ENCODE measurements around the gene SHC1.
A peak's percentile ranks its signal among the peaks of the same experiment; 100 is the strongest.

Gene SHC1

DNA sequence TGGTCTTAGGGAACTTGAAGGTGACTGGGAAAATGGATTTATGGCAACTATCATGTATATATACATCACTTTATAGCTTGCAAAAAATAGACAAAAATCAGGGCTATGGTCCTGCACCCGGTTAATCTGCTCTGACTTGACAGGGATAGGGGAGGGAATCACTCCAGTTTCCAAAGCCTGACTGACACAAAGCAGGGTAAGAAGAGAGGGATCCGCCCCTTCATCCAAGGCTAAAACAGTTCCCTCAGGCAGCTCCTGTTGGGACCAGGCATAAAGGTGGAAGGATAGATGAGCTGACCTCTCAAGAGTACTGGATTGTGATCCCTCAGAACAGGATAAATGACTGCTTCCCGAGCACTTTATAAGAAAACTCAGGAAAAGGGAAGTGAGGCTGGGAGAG, 16.0 kb downstream of the SHC1 start:
- H3K36me3 ChIP-seq (ENCODE audit: insufficient read depth, low read length), result peaks cover 26% of the 10 kb centered on the region
- H2AFZ ChIP-seq (ENCODE audit: low read depth, low read length), result no peak overlapping the region
- peaks cover 29% of the 10 kb centered on the region for H3K79me2 ChIP-seq (ENCODE audit: insufficient read depth, low read length)
- H3K9me3 ChIP-seq (ENCODE audit: insufficient read depth, low read length, severe bottlenecking), result no peaks in the 10 kb centered on the region
- H3K4me3 ChIP-seq (ENCODE audit: low read depth in 1 of 2, low read length in 2 of 2), result peak overlapping the region in 1 of 2 experiments; percentile 82; a peak in 2 of 4 replicates
- no peak for ATAC-seq (ENCODE audit: insufficient read depth, low read depth)
- H3K27ac ChIP-seq (ENCODE audit: low read length), result peak overlapping the region; percentile 88
- H3K4me1 ChIP-seq (ENCODE audit: insufficient read depth, low read length), result peaks cover 54% of the 10 kb centered on the region
- H3K9ac ChIP-seq (ENCODE audit: low read depth, low read length), result peak overlapping the region; percentile 64
- peaks cover 16% of the 10 kb centered on the region for H4K20me1 ChIP-seq (ENCODE audit: insufficient read depth, low read length)
- DNase-seq, result no peak
- TF ChIP-seq, protein P1, sequence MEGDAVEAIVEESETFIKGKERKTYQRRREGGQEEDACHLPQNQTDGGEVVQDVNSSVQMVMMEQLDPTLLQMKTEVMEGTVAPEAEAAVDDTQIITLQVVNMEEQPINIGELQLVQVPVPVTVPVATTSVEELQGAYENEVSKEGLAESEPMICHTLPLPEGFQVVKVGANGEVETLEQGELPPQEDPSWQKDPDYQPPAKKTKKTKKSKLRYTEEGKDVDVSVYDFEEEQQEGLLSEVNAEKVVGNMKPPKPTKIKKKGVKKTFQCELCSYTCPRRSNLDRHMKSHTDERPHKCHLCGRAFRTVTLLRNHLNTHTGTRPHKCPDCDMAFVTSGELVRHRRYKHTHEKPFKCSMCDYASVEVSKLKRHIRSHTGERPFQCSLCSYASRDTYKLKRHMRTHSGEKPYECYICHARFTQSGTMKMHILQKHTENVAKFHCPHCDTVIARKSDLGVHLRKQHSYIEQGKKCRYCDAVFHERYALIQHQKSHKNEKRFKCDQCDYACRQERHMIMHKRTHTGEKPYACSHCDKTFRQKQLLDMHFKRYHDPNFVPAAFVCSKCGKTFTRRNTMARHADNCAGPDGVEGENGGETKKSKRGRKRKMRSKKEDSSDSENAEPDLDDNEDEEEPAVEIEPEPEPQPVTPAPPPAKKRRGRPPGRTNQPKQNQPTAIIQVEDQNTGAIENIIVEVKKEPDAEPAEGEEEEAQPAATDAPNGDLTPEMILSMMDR (IDR thresholded peaks at IDR 0.05; ENCODE audit: borderline replicate concordance, extremely low read depth, low read length, poor library complexity, severe bottlenecking), result no peak
- TF ChIP-seq EZH2 (IDR thresholded peaks at IDR 0.05; ENCODE audit: borderline replicate concordance, low read depth, low read length, severe bottlenecking), result no peak
- peak overlapping the region; percentile 88 for H3K4me2 ChIP-seq (ENCODE audit: insufficient read depth, low read length)
- no peaks in the 10 kb centered on the region for H3K27me3 ChIP-seq (ENCODE audit: insufficient read depth, low read length, poor library complexity)

DNA sequence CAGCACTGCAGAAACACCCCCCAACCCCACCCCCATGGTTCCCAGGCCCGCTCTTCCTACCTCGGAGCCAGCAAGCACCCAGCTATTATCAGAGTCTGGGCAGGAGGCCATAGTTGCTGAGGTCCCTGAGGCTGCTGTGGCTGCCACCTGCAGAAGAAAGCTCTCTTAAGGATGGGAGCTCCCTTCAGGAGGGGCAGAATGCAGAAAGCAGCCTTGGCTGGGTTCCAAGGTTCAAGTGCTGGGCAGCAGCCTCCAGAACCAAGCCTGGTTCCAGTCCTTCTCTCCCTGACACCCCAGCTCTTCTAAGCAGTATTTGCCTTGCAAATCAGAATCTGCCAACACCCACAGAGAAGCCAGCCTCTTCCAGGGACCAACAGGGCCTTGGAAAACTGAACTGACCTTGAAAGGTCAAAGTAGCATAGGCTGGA, 16.9 kb downstream of the SHC1 start:
- H3K9ac ChIP-seq (ENCODE audit: low read depth, low read length), result no peak overlapping the region
- ATAC-seq (ENCODE audit: insufficient read depth, low read depth) (no peak), DNase-seq (no peak)
- peaks cover 28% of the 10 kb centered on the region for H3K79me2 ChIP-seq (ENCODE audit: insufficient read depth, low read length)
- H3K36me3 ChIP-seq (ENCODE audit: insufficient read depth, low read length), result peaks cover 19% of the 10 kb centered on the region
- H3K4me2 ChIP-seq (ENCODE audit: insufficient read depth, low read length), result peak overlapping the region; percentile 88
- H3K9me3 ChIP-seq (ENCODE audit: insufficient read depth, low read length, severe bottlenecking), result no peaks in the 10 kb centered on the region
- no peak overlapping the region for H2AFZ ChIP-seq (ENCODE audit: low read depth, low read length)
- H3K27ac ChIP-seq (ENCODE audit: low read length), result peak overlapping the region; percentile 39; the same call in 1 of the 2 replicates
- H4K20me1 ChIP-seq (ENCODE audit: insufficient read depth, low read length), result peaks cover 7% of the 10 kb centered on the region; the same call in 1 of the 2 replicates
- peaks cover 49% of the 10 kb centered on the region for H3K4me1 ChIP-seq (ENCODE audit: insufficient read depth, low read length)
- no peaks in the 10 kb centered on the region for H3K27me3 ChIP-seq (ENCODE audit: insufficient read depth, low read length, poor library complexity)
- no peak overlapping the region; a peak in 1 of 4 replicates for H3K4me3 ChIP-seq (ENCODE audit: low read depth in 1 of 2, low read length in 2 of 2)
- TF ChIP-seq, protein P1 (IDR thresholded peaks at IDR 0.05; ENCODE audit: borderline replicate concordance, extremely low read depth, low read length, poor library complexity, severe bottlenecking), result no peak
- no peak for TF ChIP-seq EZH2 (IDR thresholded peaks at IDR 0.05; ENCODE audit: borderline replicate concordance, low read depth, low read length, severe bottlenecking)

DNA sequence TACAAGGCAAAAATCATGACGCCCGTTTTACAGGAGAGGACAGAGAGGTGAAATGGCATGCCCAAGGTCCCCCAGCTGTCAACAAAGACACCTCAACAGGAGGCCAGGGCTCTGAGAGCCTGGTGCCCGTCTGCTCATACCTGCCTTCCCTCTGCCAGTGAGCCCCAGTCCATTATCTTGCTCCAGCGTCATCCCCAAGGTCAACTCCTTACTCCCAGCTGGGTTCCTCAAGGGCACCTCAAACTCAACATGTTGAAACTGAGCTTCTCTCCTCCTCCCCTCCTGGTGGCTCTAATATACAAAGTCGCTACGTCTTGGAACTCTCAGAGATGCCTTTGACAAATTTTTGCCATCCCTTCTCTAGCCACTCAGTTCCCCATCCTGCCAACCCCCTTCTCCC, 17.9 kb downstream of the SHC1 start:
- H3K4me3 ChIP-seq (ENCODE audit: low read depth in 1 of 2, low read length in 2 of 2), result no peak overlapping the region
- H3K9me3 ChIP-seq (ENCODE audit: insufficient read depth, low read length, severe bottlenecking), result no peaks in the 10 kb centered on the region
- H3K27ac ChIP-seq (ENCODE audit: low read length), result peak overlapping the region; percentile 15
- H3K27me3 ChIP-seq (ENCODE audit: insufficient read depth, low read length, poor library complexity), result no peaks in the 10 kb centered on the region
- ATAC-seq (ENCODE audit: insufficient read depth, low read depth) (no peak), DNase-seq (no peak)
- H3K79me2 ChIP-seq (ENCODE audit: insufficient read depth, low read length), result peaks cover 28% of the 10 kb centered on the region
- H2AFZ ChIP-seq (ENCODE audit: low read depth, low read length), result no peak overlapping the region
- H3K36me3 ChIP-seq (ENCODE audit: insufficient read depth, low read length), result peaks cover 25% of the 10 kb centered on the region
- peaks cover 7% of the 10 kb centered on the region; the same call in 1 of the 2 replicates for H4K20me1 ChIP-seq (ENCODE audit: insufficient read depth, low read length)
- H3K9ac ChIP-seq (ENCODE audit: low read depth, low read length), result no peak overlapping the region
- TF ChIP-seq EZH2 (IDR thresholded peaks at IDR 0.05; ENCODE audit: borderline replicate concordance, low read depth, low read length, severe bottlenecking), result no peak
- TF ChIP-seq, protein P1 (IDR thresholded peaks at IDR 0.05; ENCODE audit: borderline replicate concordance, extremely low read depth, low read length, poor library complexity, severe bottlenecking), result no peak
- H3K4me2 ChIP-seq (ENCODE audit: insufficient read depth, low read length), result 0 out of 2 replicates have a peak overlapping the region, but pooled peaks have one; percentile 0
- H3K4me1 ChIP-seq (ENCODE audit: insufficient read depth, low read length), result peaks cover 49% of the 10 kb centered on the region

Data from DND-41 (cell line).